Stimulated activated CD8-positive, alpha-beta memory T cell treated with anti-CD3 and anti-CD28 coated beads, Interleukin-15, amount 100 ng/mL, for 48 hours (primary cell): ENCODE data around the gene TAOK2.
"Not testable (repeated sequence)": the region's sequence is repeated elsewhere in the genome, so short reads cannot be mapped to it uniquely, and the experiment has no call there.

Source experiments
- DNase-seq, 2 donors: peaks; one replicate each; pipeline ENCODE4 v3.0.0-alpha.2; 2020; ENCODE audit warnings: low read depth in 2 of 2

TAOK2 gene

DNA sequence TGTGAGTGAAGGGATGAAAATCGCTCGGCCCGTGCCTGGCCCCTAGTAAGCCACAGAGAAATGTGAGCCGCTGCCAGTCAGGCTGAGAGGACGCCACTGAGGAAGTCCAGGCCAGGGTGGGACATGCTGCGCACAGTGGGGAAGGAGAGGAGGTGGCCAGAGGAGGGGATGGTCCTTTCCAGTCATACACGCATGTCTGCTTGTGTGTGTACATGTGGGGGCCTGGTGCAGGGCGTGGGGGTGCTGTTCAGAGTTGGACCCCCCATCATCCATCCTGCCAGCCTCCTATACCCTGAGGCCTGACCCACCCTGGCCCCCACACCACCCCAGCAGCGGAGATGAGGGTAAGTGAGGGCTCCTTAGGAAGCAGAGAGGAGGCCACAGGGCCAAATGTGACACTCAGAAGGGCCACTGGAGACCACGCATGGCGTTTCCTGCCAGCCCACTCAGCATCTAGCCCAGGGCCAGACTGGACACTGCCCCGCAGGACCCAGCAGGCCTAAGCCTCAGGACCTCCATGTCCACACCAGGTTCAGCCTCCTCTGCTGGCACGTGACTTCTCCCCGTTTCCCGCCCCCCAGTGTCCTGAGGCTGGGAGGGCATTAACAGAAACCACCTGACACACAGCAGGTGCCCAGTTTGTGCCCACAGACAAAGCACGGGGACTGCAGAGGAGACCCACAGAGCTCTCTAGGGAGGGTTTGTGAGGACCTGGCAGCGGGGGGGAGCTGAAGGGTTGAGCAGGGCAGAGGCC lies 30.2 kb downstream of the TAOK2 start:
- DNase-seq, result no peak

DNA sequence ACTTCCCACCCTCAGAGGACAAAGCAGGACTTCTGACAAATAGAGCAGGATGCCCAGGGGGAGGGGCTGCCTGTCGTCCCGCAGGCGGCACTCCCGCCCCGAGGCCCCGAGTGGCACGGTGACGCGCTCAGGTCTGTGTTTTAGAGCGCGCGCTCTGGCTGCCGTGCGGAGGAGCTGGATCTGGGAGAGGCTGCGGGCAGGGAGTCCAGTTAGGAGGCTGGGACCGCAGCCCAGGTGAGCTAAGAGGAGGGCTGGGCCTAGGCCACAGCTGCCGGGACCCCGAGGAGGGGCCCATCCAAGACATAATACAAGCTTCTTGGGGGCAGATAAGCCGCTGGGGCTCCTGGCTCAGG lies 30.7 kb downstream of the TAOK2 start:
- DNase-seq, result no peak

DNA sequence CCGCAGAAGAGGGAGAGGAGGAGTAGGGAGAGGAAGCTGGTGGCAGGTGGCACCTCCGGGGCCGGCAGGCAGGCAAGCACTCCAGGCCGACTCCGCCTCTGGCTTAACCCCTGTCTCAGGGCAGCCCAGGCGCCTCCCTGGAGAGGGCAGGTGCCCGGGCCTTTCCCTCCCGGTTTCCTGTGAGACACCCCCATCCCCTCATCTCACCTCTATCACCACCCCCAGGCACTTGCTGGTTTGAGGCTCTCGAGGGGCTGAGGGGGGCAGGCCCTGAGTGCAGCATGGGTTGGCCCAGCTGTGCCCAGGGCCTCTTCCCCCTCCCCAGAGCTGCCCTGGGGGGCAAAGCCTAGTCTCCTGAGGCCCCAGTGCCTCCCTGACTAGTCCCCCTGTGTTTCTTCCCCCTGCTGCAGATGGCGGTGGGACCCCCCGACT lies 31.2 kb downstream of the TAOK2 start:
- no peak for DNase-seq

DNA sequence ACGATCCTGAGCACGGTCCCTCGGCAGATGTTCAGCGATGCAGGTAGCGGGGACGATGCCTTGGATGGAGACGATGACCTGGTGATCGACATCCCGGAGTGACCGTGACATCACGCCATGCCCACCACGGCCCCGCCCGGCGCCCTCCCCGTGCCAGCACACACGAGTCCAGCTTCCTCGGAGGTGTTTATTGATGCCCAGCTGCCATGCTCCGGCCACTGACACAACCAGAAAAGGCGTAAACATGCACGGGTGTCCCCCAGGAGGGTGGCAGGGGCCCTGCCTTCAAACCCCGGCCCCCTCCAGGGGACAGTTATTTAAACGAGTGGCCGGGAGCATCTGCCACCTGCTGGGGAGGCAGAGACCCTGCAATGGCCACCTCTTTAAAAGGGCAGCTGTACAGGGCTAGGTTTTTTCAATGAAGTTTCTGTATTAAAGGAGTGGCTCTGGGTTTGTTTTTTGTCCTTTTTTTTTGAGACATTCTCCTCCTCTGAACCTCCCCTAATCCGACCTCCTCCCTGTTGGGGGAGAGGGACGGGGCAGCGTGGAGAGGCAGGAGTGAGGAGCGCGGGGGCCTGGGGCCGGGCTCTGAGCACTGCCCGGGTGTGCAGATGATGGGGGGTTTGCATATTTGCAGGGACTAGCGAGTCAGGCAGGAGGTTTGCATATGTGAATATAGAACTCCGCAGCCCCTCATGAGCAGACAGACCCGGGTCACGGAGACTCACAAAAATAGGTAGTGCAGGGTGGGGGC lies 31.9 kb downstream of the TAOK2 start:
- no peak for DNase-seq

DNA sequence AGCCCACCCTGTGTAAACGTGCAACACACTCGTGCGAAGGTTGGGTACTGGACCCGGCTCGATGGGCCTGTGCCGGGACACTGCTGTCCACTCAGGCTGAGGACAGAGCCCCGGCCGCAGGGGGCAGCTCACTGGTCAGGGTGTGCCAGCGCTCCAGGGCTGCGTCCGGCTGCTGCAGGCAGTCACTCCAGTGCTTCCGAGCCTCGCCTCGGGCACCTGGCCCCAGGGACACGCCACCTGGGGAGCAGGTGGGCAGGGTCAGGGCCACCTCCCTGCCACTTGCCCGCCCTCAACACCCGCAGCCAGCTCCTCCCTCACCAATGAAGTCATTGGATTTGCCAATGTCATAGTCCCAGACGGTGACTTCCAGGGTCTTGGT lies 32.4 kb downstream of the TAOK2 start:
- DNase-seq, result no peak

DNA sequence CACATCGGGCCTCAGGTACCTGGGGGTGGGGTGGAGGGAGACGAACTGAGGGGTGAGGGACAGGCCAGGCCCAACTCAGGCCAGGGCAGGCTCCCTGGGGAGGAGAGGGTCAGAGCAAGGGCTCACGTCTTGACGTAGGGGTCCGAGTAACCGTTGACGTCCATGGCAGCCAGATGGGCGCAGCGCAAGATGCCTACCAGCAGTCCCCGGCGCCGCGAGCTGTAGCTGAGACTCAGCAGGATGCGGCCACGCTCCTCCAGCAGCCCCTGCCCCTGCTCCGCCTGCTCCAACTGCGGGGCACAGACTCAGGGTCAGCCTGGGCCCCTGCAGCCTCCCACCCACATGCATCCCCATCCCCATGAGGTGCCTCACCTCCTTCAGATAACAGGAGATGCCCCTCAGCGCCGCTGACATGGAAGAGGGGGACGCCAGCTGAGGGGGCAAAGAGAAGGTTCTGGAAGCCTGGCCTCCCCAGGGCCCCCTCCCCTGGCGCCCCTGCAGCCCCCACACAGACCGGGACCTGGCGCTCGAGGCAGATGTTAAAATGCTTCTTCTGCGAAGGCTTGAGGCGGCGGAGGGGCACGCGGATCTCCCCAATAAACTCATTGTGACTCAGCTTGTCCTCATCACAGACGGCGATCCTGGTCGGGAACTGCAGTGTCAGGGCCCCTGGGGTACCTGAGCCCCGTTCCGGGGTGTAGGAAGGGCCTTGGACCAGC lies 33.1 kb downstream of the TAOK2 start:
- no peak for DNase-seq

DNA sequence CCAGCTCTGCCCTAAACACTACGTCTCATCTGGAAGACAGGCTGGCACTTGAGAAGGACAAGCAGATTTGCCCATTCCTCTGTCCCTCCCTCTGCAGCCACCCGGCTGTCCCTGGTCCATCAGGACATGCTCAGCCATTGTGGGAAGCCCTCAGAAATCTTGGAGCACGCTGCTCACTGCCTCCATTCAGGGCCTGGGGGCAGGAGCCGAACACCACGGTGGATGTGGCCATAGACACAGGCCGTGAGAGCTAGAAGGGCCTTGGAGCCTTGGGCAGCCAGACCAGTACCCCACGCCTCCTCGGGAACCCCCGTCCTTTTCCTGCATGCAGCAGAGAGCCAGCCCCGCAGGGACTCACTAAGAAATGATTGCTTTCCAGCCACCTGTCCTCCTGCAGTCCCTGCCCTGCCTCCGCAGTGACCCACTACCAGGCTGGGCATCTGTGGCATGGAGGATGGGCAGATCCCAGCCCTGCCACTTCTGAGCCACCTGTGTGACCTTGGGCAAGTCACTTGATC lies 33.8 kb downstream of the TAOK2 start:
- DNase-seq, result no peak

DNA sequence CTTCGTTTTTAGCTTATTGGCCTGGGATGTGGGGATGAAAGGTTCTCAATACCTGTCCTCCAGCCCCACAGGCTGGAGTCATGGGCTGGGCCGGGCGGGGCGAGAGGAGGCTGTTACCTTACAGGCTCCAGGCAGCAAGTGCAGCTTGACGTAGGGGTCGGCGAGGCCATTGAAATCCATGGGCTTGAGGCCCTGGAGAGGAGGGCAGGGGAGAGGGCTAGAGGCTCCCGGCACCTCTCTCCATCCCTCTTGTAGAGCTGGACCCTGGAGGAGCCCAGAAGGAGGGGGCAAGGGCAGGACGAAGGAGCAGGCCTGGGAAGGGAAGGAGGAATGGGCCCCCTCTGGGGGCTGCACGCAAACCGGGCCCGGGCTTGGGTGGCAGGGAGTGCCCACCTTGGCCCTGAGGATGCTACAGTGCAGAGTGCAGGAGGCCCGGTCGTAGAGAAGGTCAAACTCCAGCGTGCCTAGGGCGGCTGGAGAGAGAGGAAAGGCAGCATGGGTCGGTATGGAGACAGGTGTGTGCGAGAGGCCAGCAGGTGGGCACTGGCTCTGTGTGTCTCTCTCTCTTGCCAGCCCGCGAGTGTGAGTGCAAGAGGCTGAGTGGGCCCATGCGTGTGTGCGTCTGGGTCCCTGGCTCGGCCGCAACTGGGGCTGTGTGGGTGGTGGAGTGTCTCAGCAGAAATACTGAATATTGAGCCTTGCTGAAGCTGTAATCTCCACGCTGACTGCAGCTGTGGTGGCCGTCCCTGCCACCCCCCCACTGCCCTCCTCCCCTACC lies 35.6 kb downstream of the TAOK2 start:
- no peak for DNase-seq

DNA sequence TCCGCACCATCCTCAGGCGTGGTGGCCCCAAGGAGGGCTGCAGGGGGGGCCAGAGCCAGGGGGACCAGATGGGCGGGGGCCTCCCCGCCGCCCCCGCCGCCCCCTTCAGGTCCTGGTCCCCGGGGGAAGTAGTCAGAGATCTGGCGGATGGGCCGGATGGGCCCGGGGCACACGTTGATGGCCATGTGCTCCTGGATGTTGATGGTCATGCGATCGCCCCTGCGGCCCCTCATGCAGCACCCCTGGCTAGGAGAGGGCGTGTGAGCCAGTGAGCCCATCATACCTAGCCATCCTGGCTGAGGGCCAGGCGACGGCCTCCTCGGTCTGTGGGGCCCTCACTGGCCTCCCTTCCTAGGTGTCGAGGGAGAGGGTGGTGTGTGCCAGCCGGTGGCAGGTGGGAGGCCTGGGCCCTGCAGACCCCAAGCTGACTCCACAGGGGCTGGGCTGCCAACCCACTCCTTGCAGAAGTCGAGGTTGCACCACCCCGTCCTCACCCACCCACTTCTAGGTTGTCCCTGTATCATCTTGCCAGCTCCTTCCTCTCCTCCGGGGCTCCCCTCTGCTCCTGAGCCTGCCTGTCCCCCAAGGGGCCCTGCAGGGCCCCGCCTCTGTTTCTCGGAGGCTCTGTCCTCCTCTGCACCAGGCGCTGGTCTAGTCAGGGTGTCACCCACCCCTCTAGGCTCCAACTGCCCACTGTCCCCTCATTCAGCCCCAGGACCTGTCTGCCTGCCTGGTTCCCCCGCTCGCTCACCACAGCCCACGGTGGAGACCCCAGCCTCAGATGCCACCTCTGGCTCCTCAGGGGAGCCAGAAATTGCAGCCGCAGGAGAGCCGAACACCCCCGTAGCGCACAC lies 36.5 kb downstream of the TAOK2 start:
- no peak for DNase-seq

DNA sequence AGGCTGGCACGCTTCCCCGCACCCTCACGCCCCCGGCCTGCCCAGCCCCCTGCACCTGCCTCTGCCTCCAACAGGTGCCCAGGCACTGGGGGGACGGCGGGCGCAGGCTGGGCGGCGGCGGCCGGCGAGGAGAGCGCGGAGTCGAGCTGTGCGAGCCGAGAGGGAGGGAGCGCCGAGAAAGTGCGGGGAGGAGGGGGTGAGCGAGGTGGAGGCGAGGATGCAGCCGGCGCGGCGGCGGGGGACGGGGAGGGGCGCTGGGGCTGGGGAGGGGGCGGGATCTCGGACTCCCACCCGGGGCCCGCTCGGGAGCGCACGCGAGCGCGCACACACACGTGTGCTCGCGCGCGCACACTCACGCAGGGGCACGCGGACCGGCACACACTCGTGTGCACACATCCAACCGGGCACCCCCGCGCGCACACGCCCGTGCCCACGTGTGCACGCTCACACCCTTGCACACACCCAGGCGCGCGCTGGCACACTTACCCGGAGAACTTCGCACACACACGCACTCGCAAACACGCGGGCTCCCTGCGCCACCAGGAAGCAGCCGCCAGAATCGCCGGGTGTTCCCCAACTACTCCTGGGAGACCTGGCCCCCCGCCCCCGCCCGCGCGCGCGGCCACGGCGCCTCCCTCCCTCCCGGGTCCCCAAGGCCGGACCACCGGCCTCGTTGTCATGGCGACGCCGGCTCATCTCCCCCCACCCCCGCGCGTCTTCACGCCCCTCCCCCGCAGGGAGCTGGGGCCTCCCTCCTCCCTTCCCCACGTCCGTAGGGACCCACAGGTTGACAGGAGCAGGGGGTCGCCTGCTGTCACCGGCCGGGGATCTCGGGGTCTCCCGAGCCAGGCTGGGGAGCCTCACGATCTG lies 37.4 kb downstream of the TAOK2 start, which contains the start of gene DOC2A:
Gene DOC2A, minus strand, starts transcription at position 184 of the 870 bp plus-strand sequence. CDS start 805 bp downstream, outside the sequence.
- DNase-seq, result no peak

DNA sequence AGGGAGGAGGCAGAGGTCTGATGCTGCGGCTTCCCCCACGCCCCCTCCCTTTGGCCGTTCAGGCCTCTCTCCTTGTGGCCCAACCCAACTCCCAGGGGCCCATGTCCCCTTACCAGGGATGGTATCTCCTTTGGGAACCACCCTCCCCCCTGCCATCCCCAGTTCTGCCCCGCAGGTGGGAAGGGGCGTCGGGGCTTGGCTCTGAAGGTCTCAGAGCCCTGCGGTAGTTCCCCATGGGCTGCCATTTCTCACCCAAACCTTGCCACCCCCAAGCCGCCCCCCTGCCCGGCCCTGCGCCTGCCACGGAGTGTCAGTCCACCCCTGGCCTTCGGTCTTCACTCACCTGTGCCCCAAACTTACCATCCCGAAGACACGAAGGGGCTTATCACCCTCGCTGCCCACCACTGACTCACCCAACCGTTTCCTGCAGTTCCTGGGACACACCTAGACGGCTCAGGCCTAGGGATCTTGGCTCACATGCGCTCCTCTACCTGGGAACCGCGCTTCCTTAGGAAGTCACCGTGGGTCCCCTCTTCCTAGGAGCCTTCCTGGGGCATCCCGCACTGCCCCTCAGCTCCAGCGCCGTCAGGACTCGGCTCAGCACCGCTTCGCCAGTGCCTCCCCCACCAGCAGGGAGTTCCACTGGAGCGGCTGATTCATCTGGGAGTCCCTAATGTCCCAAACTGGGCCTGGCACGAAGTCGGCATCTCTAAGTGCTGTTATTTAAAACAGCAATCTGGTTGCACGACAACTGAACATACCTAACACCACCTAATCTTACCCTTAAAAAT lies 38.2 kb downstream of the TAOK2 start:
- no peak for DNase-seq

DNA sequence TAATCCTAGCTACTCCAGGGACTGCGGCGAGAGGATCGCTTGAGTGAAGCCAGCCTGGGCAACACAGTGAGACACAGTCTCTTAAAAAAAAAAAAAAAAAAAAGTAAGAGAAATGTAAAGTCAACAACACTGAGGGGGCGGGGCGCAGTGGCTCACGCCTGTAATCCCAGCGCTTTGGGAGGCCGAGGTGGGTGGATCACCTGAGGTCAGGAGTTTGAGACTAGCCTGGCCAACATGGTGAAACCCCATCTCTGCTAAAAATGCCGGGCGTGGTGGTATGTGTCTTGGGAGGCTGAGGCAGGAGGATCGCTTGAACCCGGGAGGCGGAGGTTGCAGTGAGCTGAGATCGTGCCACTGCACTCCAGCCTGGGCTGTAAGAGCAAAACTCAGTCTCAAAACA lies 38.9 kb downstream of the TAOK2 start:
- DNase-seq, result not testable (repeated sequence)

DNA sequence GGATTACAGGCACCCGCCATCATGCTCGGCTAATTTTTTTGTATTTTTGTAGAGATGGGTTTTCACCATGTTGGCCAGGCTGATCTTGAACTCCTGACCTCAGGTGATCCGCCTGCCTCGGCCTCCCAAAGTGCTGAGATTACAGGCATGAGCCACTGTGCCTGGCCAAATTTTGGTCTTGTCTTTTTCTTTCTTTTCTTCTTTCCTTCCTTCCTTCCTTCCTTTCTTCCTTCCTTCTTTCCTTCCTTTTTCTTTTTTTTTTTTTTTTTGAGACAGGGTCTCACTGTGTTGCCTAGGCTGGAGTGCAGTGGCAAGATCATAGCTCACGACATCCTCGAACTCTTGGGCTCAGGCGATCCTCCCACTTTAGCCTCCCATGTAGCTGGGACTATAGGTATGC lies 41.8 kb downstream of the TAOK2 start:
- not testable (repeated sequence) for DNase-seq

DNA sequence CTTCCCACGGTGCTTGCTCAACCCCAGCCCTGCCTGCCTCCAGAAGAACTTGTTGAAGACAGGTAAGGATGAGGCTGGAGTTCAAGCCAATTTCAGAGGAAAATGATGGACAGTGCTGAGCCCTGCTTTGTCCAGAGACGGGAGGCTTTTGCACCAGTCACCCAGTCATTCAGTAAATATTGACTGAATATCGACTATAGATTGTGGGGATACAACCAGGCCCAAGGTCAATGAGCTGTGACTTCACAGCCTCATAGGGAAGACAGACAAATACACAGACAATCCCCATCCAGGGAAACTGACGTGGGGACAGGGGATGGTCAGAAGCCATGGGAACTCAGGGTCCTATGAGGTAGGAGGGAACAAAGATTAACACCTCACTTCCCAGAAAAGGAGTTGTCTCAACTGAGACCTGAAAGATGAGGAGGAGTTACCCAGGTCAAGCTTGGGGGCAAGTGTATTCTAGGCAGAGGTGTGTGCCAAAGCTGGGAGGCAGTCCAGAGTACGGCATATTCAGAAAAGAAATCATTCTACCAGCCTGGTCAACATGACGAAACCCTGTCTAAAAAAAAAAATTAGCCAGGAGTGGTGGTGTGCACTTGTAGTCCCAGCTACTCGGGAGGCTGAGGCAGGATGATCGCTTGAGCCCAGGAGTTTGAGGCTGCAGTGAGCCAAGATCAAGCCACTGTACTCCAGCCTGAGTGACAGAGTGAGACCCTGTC lies 43.0 kb downstream of the TAOK2 start:
- no peak for DNase-seq

DNA sequence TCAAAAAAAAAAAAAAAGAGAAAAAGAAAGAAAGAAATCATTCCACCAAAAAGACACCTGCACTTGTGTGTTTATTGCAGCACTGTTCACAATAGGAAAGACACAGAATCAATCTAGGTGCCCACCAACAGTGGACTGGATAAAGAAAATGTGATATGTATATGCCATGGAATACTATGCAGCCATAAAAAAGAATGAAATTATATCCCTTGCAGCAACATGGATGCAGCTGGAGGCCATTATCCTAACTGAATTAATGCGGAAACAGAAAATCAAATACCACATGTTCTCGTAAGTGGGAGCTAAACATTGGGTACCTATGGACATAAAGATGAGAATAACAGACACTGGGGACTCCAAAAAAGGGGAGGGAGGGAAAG lies 43.6 kb downstream of the TAOK2 start:
- no peak for DNase-seq

DNA sequence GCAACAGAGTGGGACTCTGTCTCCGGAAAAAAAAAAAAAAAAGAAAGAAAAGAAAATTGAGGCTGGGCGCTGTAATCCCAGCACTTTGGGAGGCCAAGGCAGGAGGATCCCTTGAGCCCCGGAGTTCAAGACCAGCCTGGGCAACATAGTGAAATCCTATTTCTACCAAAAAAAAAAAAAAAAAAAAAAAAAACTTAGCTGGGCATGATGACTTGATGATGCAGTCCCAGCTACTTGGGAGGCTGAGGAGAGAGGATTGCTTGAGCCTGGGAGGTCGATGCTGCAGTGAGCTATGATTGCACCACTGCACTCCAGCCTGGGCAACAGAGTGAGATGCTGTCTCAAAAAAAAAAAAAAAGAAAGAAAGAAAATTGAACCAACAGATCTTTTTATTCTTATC lies 44.3 kb downstream of the TAOK2 start:
- DNase-seq, result not testable (repeated sequence)

DNA sequence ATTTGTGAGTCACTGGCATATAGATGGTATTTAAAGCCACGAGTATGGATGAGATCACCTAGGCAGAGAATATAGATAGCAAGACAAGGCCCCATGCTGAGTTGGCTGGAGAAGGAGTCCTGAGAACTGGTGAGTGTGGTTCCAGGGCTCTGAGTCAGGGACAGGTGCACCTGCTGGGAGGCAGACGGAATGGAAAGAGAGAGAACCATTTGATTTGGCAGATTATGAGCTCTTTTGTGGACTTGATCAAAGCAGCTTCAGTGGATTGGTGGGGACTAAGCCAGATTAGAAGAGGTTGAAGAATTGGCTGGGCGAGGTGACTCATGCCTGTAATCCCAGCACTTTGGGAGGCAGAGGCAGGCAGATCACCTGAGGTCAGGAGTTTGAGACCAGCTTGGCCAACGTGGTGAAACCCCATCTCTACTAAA lies 45.1 kb downstream of the TAOK2 start:
- DNase-seq, result no peak

DNA sequence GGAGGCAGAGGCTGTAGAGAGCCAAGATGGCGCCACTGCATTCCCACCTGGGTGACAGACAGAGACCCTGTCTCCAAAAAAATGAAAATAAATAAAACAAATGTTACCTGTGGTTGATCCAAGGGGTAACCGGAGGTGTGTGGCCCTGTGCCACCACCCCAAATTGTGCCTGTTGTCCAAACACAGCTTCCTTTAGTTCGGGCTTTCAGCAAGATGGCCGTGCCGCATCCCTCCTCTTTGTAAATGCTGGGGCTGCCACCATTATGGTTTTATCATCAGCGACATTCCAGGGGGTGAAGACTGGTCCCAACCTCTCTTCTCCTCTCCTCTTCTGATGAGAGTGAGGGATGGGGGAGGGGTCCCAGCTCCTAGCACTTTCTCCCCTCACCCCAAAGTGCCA lies 49.2 kb downstream of the TAOK2 start, which contains the start of gene C16orf92:
Gene C16orf92, plus strand, starts transcription at position 312 of the 400 bp plus-strand sequence. CDS start 143 bp downstream, outside the sequence.
- no peak for DNase-seq
